Measurements from ENCODE around the gene SIAH1.

- TF ChIP-seq EP300 (IDR thresholded peaks at IDR 0.05) (peak; percentile 17 to 57), CTCF (IDR thresholded peaks at IDR 0.05) (peak; percentile 68 to 91 (median 82)), POLR2A (IDR thresholded peaks at IDR 0.05) (no peak)
Observed at GRCh38 chr16:48353565-48354163, 31.5 kb downstream of the SIAH1 start.
